Panc1 (cell line): ENCODE results near the gene FRMD1. TPM values are rescaled to one million over a fixed set of nuclear protein-coding genes. Genes with fewer than 3 reads are reported as not detected.

ENCODE experiments used
- ATAC-seq: fragments of 200-7000 bp; cut with Tn5 transposase; 2 replicates; pipeline ENCODE4 v1.9.1; 2020; ENCODE audit warnings: mild to moderate bottlenecking, moderate library complexity
- BruUV-seq: library from RNA; stranded (reverse); fragments of 400-500 nt; replicated peaks from 2 replicates; lab custom pipeline; 2021; lab: Mats Ljungman, UMichigan
- CTCF ChIA-PET: fragments of 300-600 bp; sonication (Branson Sonifier 250); formaldehyde crosslinking; loops from one replicate; lab custom pipeline; 2022; ENCODE audit warnings: antibody characterized with exemption; lab: Charles Lee
- POLR2A ChIA-PET: fragments of 300-600 bp; sonication (Branson Sonifier 250); formaldehyde crosslinking; loops from one replicate; lab custom pipeline; 2022; ENCODE audit warnings: antibody characterized with exemption; lab: Charles Lee
- DNase-seq: peaks from one replicate; pipeline ENCODE4 v3.0.0-alpha.2; 2010; ENCODE audit warnings: low read depth, low spot score
- H3K27ac ChIP-seq: 2 replicates; pipeline ENCODE4 v1.5.1; 2011; ENCODE audit warnings: mild to moderate bottlenecking, low read length, inconsistent platforms
- H3K27me3 ChIP-seq: fragments of 200-500 bp; sonication (Bioruptor generic); 2 replicates; pipeline ENCODE4 v1.6.0; 2014; ENCODE audit warnings: low read length, inconsistent platforms; ENCODE audit not compliant: control insufficient read depth, insufficient read depth
- H3K36me3 ChIP-seq: fragments of 200-500 bp; sonication (Bioruptor generic); 2 replicates; pipeline ENCODE4 v1.5.1; 2014; ENCODE audit warnings: inconsistent platforms, mild to moderate bottlenecking, low read length, moderate library complexity; ENCODE audit not compliant: control insufficient read depth, insufficient read depth
- H3K4me1 ChIP-seq: 2 replicates; pipeline ENCODE4 v1.5.1; 2011; ENCODE audit warnings: inconsistent platforms, mild to moderate bottlenecking, low read length, moderate library complexity; ENCODE audit not compliant: control insufficient read depth, insufficient read depth
- H3K4me3 ChIP-seq, 2 experiments: 2 replicates each; pipeline ENCODE4 v1.5.1; 2011 to 2012; ENCODE audit warnings: low read depth in 2 of 2, low read length in 2 of 2, mild to moderate bottlenecking in 2 of 2, inconsistent platforms in 1 of 2, moderate library complexity in 1 of 2
- H3K9me3 ChIP-seq: fragments of 200-500 bp; sonication (Bioruptor generic); 2 replicates; pipeline ENCODE4 v1.5.1; 2014; ENCODE audit warnings: low read depth, mild to moderate bottlenecking, inconsistent platforms, low read length, moderate library complexity; ENCODE audit not compliant: control insufficient read depth, insufficient read depth
- CTCF ChIP-seq: fragments of 450-650 bp; IDR thresholded peaks from 2 replicates; pipeline ENCODE4 v1.5.1; 2017; ENCODE audit warnings: mild to moderate bottlenecking
- POLR2AphosphoS5 ChIP-seq: IDR thresholded peaks from 2 replicates; pipeline ENCODE4 v1.6.1; 2012; ENCODE audit warnings: mild to moderate bottlenecking, low read depth, low read length, moderate library complexity
- REST ChIP-seq, 2 experiments: IDR thresholded peaks; 2 replicates each; pipeline ENCODE4 v1.6.1; 2011 to 2012; ENCODE audit warnings: low read depth in 2 of 2, control low read depth in 1 of 2, low read length in 1 of 2, mild to moderate bottlenecking in 1 of 2, moderate library complexity in 1 of 2; ENCODE audit not compliant: insufficient read depth in 1 of 2
- SIN3A ChIP-seq: IDR thresholded peaks from 2 replicates; pipeline ENCODE4 v1.6.1; 2012; ENCODE audit warnings: low read depth, mild to moderate bottlenecking, low read length, moderate library complexity, borderline replicate concordance; ENCODE audit not compliant: insufficient read depth
- TCF7L2 ChIP-seq: IDR thresholded peaks from 2 replicates; pipeline ENCODE4 v1.6.1; 2011; ENCODE audit warnings: mild to moderate bottlenecking, low read depth, low read length, inconsistent platforms
- in situ Hi-C: cut with HindIII; loops from 2 replicates; pipeline ENCODE4 v1.10.0; 2016; ENCODE audit warnings: low sequenced_read_pairs, low pct_unique_long_range_greater_than_20kb
- intact Hi-C: fragments of 100-400 bp; cut with micrococcal nuclease; formaldehyde crosslinking; loops from one replicate; pipeline ENCODE4 v1.10.0; 2022; ENCODE audit not compliant: unreplicated experiment
- total RNA-seq: library from RNA; stranded (reverse); gene quantifications from one replicate; pipeline ENCODE4 v1.2.1, GENCODE V29; 2021; ENCODE audit not compliant: unreplicated experiment

The FRMD1 gene
- total RNA-seq, 1 experiment from 2014 or later = 0.15 TPM

GRCh38 chr6:168051648-168052047 lies 27.4 kb downstream of the FRMD1 start:
- in situ Hi-C loops = no loop called here
- Histone ChIP-seq H3K27me3 (no peaks in the 10 kb centered on the region), H3K4me3 (no peak overlapping the region), H3K27ac (no peak overlapping the region), H3K4me1 (no peaks in the 10 kb centered on the region), H3K36me3 (no peaks in the 10 kb centered on the region), H3K9me3 (no peaks in the 10 kb centered on the region)
- ChIA-PET CTCF (interaction anchor here (0.6 kb wide), 1 partner anchor 16 kb away, joined by 6 read pairs; no protein-coding TSS in a partner anchor), POLR2A (interaction anchor here (0.7 kb wide), 1 partner anchor 26 kb away, joined by 3 read pairs; no protein-coding TSS in a partner anchor)
- intact Hi-C loops = loop anchor here (10.0 kb wide), 1 partner anchor 137 kb away; no protein-coding TSS in a partner anchor
- TF ChIP-seq SIN3A (no peak), TCF7L2 (no peak), REST (IDR thresholded peaks at IDR 0.05; ENCODE audit: insufficient read depth in 1 of 2, low read depth in 2 of 2, low read length in 1 of 2) (no peak)
- ATAC-seq (no peak), DNase-seq (no peak)
- BruUV-seq = no TSS peak

- intact Hi-C loops (loop anchor here (10.0 kb wide), 1 partner anchor 136 kb away; no protein-coding TSS in a partner anchor), in situ Hi-C loops (no loop called here)
- no TSS peak for BruUV-seq
- POLR2A ChIA-PET = no interaction called here
- DNase-seq (no peak), ATAC-seq (peak; percentile 38; the same call in 1 of the 2 replicates)
- H3K9me3 ChIP-seq = no peaks in the 10 kb centered on the region
- TF ChIP-seq REST (IDR thresholded peaks at IDR 0.05; ENCODE audit: insufficient read depth in 1 of 2, low read depth in 2 of 2, low read length in 1 of 2) (no peak), TCF7L2 (no peak), POLR2AphosphoS5 (no peak), CTCF (no peak; the same call in 1 of the 2 replicates), SIN3A (no peak)
- H3K27ac ChIP-seq = no peak overlapping the region
- H3K4me3 ChIP-seq = no peak overlapping the region
- no peaks in the 10 kb centered on the region for H3K4me1 ChIP-seq
- H3K36me3 ChIP-seq = no peaks in the 10 kb centered on the region
- no peaks in the 10 kb centered on the region for H3K27me3 ChIP-seq
- CTCF ChIA-PET = interaction anchor here (0.7 kb wide), 1 partner anchor 55 kb away, joined by 10 read pairs; no protein-coding TSS in a partner anchor
These were observed 28.0 kb downstream of the FRMD1 start for GRCh38 chr6:168050881-168051586.
